Omental fat pad (tissue), 4 donors: ENCODE results near the gene RAB20. TPM values are rescaled to one million over a fixed set of nuclear protein-coding genes. Genes with fewer than 3 reads are reported as not detected.
A peak's percentile ranks its signal among the peaks of the same experiment; 100 is the strongest.
"Not testable (repeated sequence)": the region's sequence is repeated elsewhere in the genome, so short reads cannot be mapped to it uniquely, and the experiment has no call there.

ENCODE experiments used
- ATAC-seq: fragments of 150-250 bp; one replicate; pipeline ENCODE4 v1.9.1; 2016; ENCODE audit warnings: mild to moderate bottlenecking, moderate library complexity; ENCODE audit not compliant: low FRiP score
- DNase-seq: peaks from one replicate; pipeline ENCODE4 v3.0.0-alpha.2; 2019; ENCODE audit warnings: low spot score
- total RNA-seq, 4 donors: library from RNA; depleted of rRNA; stranded (reverse); fragments of >200 nt; gene quantifications; one replicate each; pipeline ENCODE4 v1.1.0, GENCODE V29; 2016
- TF ChIP-seq, protein P1 (sequence below), 3 donors: fragments of 450-650 bp; IDR thresholded peaks; one replicate each; pipeline ENCODE4 v1.5.1; 2016 to 2017; ENCODE audit warnings: antibody characterized with exemption in 3 of 3, mild to moderate bottlenecking in 3 of 3, moderate library complexity in 2 of 3

RAB20 gene
- total RNA-seq, 4 donors from 2014 or later = 34.7 to 67.9 (median 49.4) TPM

- ATAC-seq = no peak
- TF ChIP-seq, protein P1, sequence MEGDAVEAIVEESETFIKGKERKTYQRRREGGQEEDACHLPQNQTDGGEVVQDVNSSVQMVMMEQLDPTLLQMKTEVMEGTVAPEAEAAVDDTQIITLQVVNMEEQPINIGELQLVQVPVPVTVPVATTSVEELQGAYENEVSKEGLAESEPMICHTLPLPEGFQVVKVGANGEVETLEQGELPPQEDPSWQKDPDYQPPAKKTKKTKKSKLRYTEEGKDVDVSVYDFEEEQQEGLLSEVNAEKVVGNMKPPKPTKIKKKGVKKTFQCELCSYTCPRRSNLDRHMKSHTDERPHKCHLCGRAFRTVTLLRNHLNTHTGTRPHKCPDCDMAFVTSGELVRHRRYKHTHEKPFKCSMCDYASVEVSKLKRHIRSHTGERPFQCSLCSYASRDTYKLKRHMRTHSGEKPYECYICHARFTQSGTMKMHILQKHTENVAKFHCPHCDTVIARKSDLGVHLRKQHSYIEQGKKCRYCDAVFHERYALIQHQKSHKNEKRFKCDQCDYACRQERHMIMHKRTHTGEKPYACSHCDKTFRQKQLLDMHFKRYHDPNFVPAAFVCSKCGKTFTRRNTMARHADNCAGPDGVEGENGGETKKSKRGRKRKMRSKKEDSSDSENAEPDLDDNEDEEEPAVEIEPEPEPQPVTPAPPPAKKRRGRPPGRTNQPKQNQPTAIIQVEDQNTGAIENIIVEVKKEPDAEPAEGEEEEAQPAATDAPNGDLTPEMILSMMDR (IDR thresholded peaks at IDR 0.05) = no peak
- DNase-seq = no peak
Observed at GRCh38 chr13:110539894-110540293, 21.6 kb downstream of the RAB20 start.

DNA sequence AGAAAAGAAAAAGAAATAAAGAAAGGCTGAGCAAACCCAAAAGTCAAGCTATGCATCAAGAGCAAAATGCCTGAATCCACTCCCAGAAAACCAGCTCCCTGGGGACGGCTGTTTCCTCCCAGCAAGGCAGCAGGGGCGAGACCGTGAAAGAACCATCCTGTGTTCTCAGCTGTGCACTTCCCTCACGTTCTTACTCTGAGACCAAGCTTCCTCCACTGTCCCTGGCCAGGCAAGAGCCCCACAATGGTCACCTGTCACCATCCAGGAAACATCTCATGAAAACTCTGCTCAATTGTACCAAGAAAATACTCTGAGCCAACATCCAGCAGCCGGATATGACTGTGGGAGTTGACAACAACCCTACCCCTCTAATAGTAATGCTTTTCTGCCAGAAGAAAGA, 22.9 kb downstream of the RAB20 start:
- ATAC-seq (peak; percentile 38), DNase-seq (no peak)
- TF ChIP-seq, protein P1 (IDR thresholded peaks at IDR 0.05) = no peak

DNA sequence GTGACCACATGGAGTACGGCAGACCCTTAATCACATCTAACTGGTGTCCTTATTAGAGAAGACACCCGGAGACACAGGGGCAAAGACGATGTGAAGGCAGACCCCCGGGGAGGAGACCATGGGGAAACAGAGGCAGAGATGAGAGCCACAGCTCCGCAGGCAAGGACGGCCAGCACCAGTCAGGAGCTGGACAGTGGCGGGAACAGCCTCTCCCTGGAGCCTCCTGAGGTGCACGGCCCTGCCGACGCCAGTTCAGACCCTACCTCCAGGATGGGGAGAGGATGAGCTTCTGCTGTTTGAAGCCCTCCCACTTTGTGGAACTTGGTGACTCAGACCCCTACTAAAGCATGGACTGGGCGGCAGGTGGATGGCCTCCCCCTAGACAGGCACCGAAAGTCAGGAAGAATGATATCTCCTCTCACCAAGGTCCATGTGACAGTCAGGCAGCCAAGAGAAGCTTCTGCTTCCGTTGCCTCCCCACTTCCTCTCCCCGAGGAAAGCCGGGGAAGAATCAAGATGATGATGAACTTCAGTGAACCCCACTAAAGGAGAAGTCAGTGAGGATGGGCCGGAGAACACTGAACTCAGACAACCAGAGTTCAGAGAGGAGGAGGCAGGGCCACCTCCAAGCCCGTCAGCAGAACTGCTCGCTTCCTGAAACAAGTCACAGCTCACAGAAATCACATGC, 25.4 kb downstream of the RAB20 start:
- no peak for ATAC-seq
- TF ChIP-seq, protein P1 (IDR thresholded peaks at IDR 0.05) = no peak
- DNase-seq = no peak

GRCh38 chr13:110535526-110535925, 26.0 kb downstream of the RAB20 start:
- ATAC-seq (no peak), DNase-seq (no peak)
- TF ChIP-seq, protein P1 (IDR thresholded peaks at IDR 0.05) = no peak

GRCh38 chr13:110533771-110534670, 27.5 kb downstream of the RAB20 start:
- ATAC-seq (peak; percentile 11), DNase-seq (no peak)
- TF ChIP-seq, protein P1 (IDR thresholded peaks at IDR 0.05) = no peak

GRCh38 chr13:110532258-110532657, 29.3 kb downstream of the RAB20 start:
- DNase-seq, ATAC-seq: not testable (repeated sequence)

- DNase-seq = no peak
- no peak for ATAC-seq
- TF ChIP-seq, protein P1 (IDR thresholded peaks at IDR 0.05) = no peak
Observed at GRCh38 chr13:110531671-110532083, 29.8 kb downstream of the RAB20 start.
